H1 (cell line): ENCODE data around the gene TARP.

Source experiments
- ATF2 ChIP-seq: IDR thresholded peaks from 2 replicates; pipeline ENCODE4 v1.6.1; 2012; ENCODE audit warnings: low read length, inconsistent platforms
- EP300 ChIP-seq, 2 experiments: IDR thresholded peaks; 1 replicate in 1 of 2; 2 replicates in 1 of 2; pipeline ENCODE4 v1.6.1; 2011 to 2012; ENCODE audit warnings: low read depth in 2 of 2, low read length in 2 of 2, mild to moderate bottlenecking in 2 of 2, borderline replicate concordance in 1 of 2, inconsistent platforms in 1 of 2, moderate library complexity in 1 of 2
- RAD21 ChIP-seq, 2 experiments: IDR thresholded peaks in 1 of 2; conservative IDR thresholded peaks in 1 of 2; 2 replicates each; pipeline ENCODE4 v1.6.1; 2011; ENCODE audit warnings: low read depth in 2 of 2, low read length in 2 of 2, improper control_type of control experiment in 1 of 2, inconsistent platforms in 1 of 2, mild to moderate bottlenecking in 1 of 2, moderate library complexity in 1 of 2
- YY1 ChIP-seq: IDR thresholded peaks from 2 replicates; pipeline ENCODE4 v1.6.1; 2011; ENCODE audit warnings: low read depth, mild to moderate bottlenecking, low read length

TARP gene

GRCh38 chr7:38318803-38319416, 45.5 kb upstream of the TARP start (continued):
- peak; percentile 46; the same call in 1 of the 2 replicates for TF ChIP-seq ATF2
- peak; percentile 83 to 86 for TF ChIP-seq RAD21 (IDR thresholded peaks at IDR 0.05 in 1 of 2, conservative IDR thresholded peaks at IDR 0.05 in 1 of 2; ENCODE audit: low read depth in 2 of 2, low read length in 2 of 2)
- TF ChIP-seq EP300 (IDR thresholded peaks at IDR 0.05; ENCODE audit: borderline replicate concordance in 1 of 2, low read depth in 2 of 2, low read length in 2 of 2): 0 out of 3 replicates have a peak, but pooled peaks of 1 of the 2 experiments have one; percentile 38
- TF ChIP-seq YY1: 0 out of 2 replicates have a peak, but pooled peaks have one; percentile 42
